ENCODE measurements around the gene FCRL4.

FCRL4 gene

GRCh38 chr1:157624471-157624870 is 26.6 kb upstream of the FCRL4 start:
- TF ChIP-seq CTCF (conservative IDR thresholded peaks at IDR 0.05; ENCODE audit: low read depth) = no peak
- H3K27ac ChIP-seq = no peak overlapping the region
- DNase-seq (ENCODE audit: low spot score) = no peak
- ChIA-PET POLR2A (ENCODE audit: low non-redundant PET) (no interaction called here), CTCF (interaction anchor here (0.6 kb wide), 1 partner anchor 912 kb away, joined by 3 read pairs; no protein-coding TSS in a partner anchor)

- no peak overlapping the region for H3K27ac ChIP-seq
- TF ChIP-seq CTCF (conservative IDR thresholded peaks at IDR 0.05; ENCODE audit: low read depth) = no peak
- POLR2A ChIA-PET (ENCODE audit: low non-redundant PET) = no interaction called here
- CTCF ChIA-PET = interaction anchor here (1.2 kb wide), 1 partner anchor 42 kb away, joined by 3 read pairs; no protein-coding TSS in a partner anchor
- DNase-seq (ENCODE audit: low spot score) = no peak
Observed at GRCh38 chr1:157622471-157622870, 24.6 kb upstream of the FCRL4 start.

- POLR2A ChIA-PET (ENCODE audit: low non-redundant PET) = no interaction called here
- CTCF ChIA-PET = no interaction called here
- no peak overlapping the region for H3K27ac ChIP-seq
Observed at GRCh38 chr1:157618190-157618589, 20.3 kb upstream of the FCRL4 start.

GRCh38 chr1:157600236-157600635 is 2.4 kb upstream of the FCRL4 start:
- TF ChIP-seq CTCF (conservative IDR thresholded peaks at IDR 0.05; ENCODE audit: low read depth) = no peak
- DNase-seq (ENCODE audit: low spot score) = no peak
- POLR2A ChIA-PET (ENCODE audit: low non-redundant PET) = no interaction called here
- CTCF ChIA-PET = no interaction called here
- H3K27ac ChIP-seq = no peak overlapping the region

More at GRCh38 chr1:157618190-157618589, 20.3 kb upstream of the FCRL4 start:
- no peak for DNase-seq (ENCODE audit: low spot score)
- no peak for TF ChIP-seq CTCF (conservative IDR thresholded peaks at IDR 0.05; ENCODE audit: low read depth)

GRCh38 chr1:157596384-157596783 is 1.5 kb downstream of the FCRL4 start:
- POLR2A ChIA-PET (ENCODE audit: low non-redundant PET) = no interaction called here
- H3K27ac ChIP-seq = no peak overlapping the region
- CTCF ChIA-PET = interaction anchor here (0.5 to 1.3 kb wide), 2 partner anchors 16 to 191 kb away, joined by 3 read pairs; no protein-coding TSS in a partner anchor

GRCh38 chr1:157595356-157595755 is 2.5 kb downstream of the FCRL4 start:
- no peak for DNase-seq (ENCODE audit: low spot score)
- ChIA-PET POLR2A (ENCODE audit: low non-redundant PET) (no interaction called here), CTCF (interaction anchor here (0.6 to 1.3 kb wide), 2 partner anchors 15 to 263 kb away, joined by 3 to 5 read pairs; no protein-coding TSS in a partner anchor)
- no peak overlapping the region for H3K27ac ChIP-seq
- TF ChIP-seq CTCF (conservative IDR thresholded peaks at IDR 0.05; ENCODE audit: low read depth) = no peak

More at GRCh38 chr1:157596384-157596783, 1.5 kb downstream of the FCRL4 start:
- TF ChIP-seq CTCF (conservative IDR thresholded peaks at IDR 0.05; ENCODE audit: low read depth) = no peak
- no peak for DNase-seq (ENCODE audit: low spot score)
